ENCODE measurements around the gene BIN1.
A peak's percentile ranks its signal among the peaks of the same experiment; 100 is the strongest.

The BIN1 gene

DNA sequence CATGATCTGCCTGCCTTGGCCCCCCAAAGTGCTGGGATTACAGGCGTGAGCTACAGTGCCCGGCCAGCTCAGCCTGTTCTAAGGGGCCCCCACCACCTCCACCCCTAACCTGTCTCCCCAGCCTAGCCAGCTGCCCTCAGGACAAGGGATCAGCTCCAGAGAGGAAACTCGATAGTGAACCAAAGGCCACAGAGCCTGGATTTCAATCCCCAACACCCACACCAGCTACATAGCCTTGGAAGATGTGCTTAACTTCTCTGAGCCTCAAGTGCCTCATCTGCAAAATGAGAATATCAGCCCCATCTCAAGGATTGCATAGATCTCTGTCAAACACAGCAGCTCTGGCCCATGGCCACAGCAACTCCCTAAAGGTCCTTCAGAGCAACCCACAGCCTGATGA is 32.0 kb downstream of the BIN1 start:
- DNase-seq = no peak

DNA sequence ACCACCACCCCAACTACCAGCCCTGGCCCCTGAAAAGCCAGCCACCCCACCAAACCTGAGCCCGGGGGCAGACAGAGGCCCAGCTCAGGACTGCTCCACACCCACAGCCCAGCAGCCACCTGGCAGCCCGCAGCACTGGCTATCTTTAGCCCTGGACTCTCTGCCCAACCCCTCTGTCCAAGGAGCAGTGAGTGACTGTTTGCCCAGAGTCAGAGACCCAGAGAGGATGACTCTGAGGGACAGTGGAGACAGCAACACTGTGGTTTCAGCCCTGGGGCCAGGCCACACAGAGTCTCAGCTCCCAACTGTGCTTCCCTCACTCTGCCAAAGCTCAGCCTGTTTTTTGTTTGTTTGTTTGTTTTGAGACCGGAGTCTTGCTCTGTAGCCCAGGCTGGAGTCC is 32.6 kb downstream of the BIN1 start:
- DNase-seq = no peak

- no peak for DNase-seq
Measured at GRCh38 chr2:127072970-127073369, 34.0 kb downstream of the BIN1 start.

DNA sequence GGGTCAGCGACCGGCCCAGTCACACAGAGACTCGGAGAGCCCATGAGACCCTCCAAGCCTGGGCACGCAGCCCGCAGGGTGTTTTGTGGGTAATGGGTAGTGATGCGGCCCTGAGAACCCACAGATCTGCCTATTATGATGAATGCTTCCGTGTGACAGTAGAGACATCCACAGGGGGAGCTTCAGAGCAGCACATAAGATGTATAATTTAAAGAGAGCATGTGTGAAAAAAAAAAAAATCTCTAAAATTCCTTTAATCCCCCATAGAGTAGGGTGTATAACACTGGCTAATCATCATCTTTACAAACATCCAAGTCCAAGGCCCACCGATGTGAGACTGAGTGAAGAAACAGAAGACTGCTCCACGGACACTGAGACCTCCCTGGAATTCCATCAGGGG is 34.6 kb downstream of the BIN1 start:
- no peak for DNase-seq

GRCh38 chr2:127071901-127072328 is 35.0 kb downstream of the BIN1 start:
- DNase-seq = no peak

DNA sequence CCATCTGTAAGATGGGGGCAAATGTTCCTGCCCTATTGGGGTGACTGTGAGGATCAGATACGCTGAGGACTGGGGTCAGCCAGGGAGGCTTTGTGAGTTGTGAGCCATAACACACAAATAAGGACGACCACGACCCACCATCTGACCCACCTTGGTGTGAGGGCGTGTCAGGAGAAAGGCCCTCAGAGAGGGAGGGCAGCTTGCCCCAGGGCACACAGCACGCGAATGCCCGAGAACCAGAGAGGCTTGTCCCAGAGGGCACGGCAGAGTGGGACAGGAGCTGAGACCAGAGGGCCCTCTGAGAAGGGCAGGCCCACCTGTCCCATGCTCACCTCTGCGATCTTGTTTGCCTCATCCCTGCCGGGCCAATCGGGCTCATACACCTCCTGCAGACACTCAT is 36.7 kb downstream of the BIN1 start:
- DNase-seq = no peak

DNA sequence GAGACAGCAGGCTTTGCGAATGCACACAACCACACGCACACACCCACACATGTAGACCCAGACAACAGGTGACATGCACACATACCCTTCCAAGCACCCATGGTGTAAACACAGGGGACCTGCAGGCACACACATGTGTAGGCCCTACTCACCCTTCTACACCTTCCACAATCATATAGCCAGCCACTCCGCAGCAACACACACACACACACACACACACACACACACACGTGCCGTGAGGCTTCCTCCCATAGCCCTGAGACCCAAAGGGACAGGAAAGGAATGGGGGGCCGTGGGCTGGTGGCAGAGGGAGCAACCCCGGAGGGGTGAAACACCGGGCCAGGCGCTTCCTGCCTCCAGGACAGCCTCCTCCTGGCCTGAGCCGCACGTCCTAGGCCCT is 37.4 kb downstream of the BIN1 start:
- no peak for DNase-seq

DNA sequence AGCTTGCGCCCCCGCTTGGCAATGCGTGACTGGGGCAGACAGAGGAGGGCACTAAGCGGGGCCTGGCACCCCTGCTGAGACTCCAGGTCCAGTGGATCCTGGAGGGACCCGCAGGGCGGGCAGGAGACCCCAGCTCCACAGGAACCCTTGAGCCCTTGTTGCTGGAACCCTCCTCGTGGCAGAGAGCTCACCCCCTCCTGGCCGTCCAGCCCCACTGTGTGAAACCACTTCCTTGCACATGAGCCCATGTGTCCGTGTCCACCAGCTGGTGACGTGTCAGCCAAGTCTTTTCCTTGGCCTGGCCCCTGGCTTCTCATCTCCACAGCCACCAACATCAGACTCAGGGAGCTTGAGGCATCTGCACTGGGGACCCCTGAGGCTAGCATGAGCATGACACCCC is 38.0 kb downstream of the BIN1 start:
- no peak for DNase-seq

- no peak for DNase-seq
Measured at GRCh38 chr2:127068351-127068741, 38.6 kb downstream of the BIN1 start.

- DNase-seq = peak; percentile 60 to 62
Measured at GRCh38 chr2:127067620-127068350, 39.2 kb downstream of the BIN1 start.

- DNase-seq = no peak
Measured at GRCh38 chr2:127066942-127067341, 40.0 kb downstream of the BIN1 start.

GRCh38 chr2:127065940-127066318 is 41.0 kb downstream of the BIN1 start:
- DNase-seq = no peak

GRCh38 chr2:127065299-127065939 is 41.5 kb downstream of the BIN1 start:
- no peak for DNase-seq

- DNase-seq = peak; percentile 62 to 64
Measured at GRCh38 chr2:127064642-127065250, 42.2 kb downstream of the BIN1 start.

GRCh38 chr2:127063701-127064590 is 43.0 kb downstream of the BIN1 start:
- DNase-seq = no peak

- no peak for DNase-seq
Measured at GRCh38 chr2:127061375-127062273, 45.3 kb downstream of the BIN1 start.

GRCh38 chr2:127060264-127060945 is 46.5 kb downstream of the BIN1 start:
- no peak for DNase-seq

- no peak for DNase-seq
Measured at GRCh38 chr2:127059559-127059958, 47.4 kb downstream of the BIN1 start.

GRCh38 chr2:127058954-127059252 is 48.1 kb downstream of the BIN1 start:
- DNase-seq = no peak

- no peak for DNase-seq
Measured at GRCh38 chr2:127058246-127058953, 48.6 kb downstream of the BIN1 start.
